HG02884 (cell line): ENCODE measurements around the gene KRTAP10-10.
"Not testable (repeated sequence)": the region's sequence is repeated elsewhere in the genome, so short reads cannot be mapped to it uniquely, and the experiment has no call there.

ENCODE experiments used
- ATAC-seq: cut with Tn5 transposase; IDR thresholded peaks from one replicate; pipeline ENCODE4 v1.9.1; 2021; ENCODE audit warnings: mild to moderate bottlenecking, moderate library complexity; ENCODE audit not compliant: unreplicated experiment

The KRTAP10-10 gene

GRCh38 chr21:44681152-44681551, 44.0 kb downstream of the KRTAP10-10 start:
- ATAC-seq = no peak

- ATAC-seq = no peak
Observed at GRCh38 chr21:44681861-44682579, 44.9 kb downstream of the KRTAP10-10 start, which contains the start of gene KRTAP12-1. Gene KRTAP12-1, minus strand, starts transcription at chr21:44682163. Its CDS starts 40 bp downstream, at chr21:44682123.

DNA sequence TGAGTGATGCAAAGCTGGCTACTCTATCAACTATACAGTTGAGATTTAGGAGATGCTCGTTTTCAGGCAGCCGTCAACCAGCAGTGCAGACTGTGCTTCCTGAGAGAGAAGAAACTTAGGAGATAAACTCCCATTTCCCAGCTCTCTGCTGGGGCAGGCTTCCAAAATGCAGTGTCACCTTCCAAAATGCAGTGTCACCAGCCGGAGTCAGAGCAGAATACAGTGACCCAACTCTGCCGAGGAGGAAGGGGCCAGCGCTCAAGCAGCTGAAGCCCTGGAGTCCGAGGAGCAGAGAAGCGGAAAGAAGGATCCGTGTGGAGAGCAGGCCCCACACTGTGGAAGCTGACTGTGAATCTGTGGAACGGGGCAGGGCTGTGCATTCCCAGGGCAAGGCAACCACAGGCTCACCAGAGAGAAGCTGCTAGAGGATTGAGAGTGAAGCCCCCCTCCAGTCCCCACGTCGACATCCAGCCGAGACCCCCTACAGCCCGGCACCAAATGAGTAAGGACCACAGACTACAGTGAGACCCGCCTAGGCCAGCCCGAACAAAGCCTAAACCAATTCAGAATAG, 45.5 kb downstream of the KRTAP10-10 start:
- ATAC-seq = no peak

DNA sequence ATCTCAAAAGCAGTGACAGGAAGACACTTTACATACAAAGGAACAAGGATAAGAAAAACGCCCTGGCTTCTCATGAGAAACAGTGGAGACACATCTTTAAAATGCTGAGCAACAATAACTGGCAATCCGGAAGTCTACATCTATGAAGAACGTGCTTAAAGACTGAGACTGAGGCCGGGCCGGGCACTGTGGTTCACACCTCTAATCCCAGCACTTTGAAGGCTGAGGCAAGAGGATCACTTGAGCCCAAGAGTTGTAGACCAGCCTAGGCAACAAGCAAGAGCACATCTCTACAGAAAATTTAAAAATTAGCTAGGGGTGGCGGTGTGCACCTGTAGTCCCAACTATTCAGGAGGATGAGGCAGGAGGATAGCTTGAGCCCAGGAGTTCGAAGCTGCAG, 46.9 kb downstream of the KRTAP10-10 start:
- no peak for ATAC-seq

GRCh38 chr21:44684483-44684882, 47.3 kb downstream of the KRTAP10-10 start:
- no peak for ATAC-seq

DNA sequence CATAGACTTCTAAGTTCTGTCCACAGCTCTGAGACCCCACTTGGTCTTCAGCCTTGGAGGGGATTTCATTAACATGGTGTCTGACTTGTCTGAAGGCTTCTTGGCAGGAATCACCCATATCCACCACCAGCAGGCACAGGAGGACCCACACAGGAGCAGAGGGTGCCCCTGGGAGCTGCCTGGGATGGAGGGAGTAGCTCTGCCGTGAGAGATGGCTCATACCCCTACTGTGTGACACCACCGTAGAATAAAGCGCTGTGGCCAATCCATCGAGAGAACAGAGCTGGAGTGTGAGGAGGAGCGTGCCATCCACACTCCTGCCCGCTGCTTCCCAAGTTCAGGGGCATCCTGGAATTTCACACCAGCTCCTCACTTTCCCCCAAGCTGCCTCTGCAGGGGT, 47.9 kb downstream of the KRTAP10-10 start:
- ATAC-seq = not testable (repeated sequence)

GRCh38 chr21:44686000-44686781, 49.0 kb downstream of the KRTAP10-10 start:
- ATAC-seq = no peak

- ATAC-seq = no peak
Observed at GRCh38 chr21:44686843-44687561, 49.8 kb downstream of the KRTAP10-10 start.

GRCh38 chr21:44687671-44688070, 50.5 kb downstream of the KRTAP10-10 start:
- no peak for ATAC-seq
